ENCODE results near the gene WDR7.
"Not testable (repeated sequence)": the region's sequence is repeated elsewhere in the genome, so short reads cannot be mapped to it uniquely, and the experiment has no call there.

WDR7 gene

GRCh38 chr18:56650944-56651770 lies at the start of gene WDR7:
TSS of gene WDR7 (plus strand) at chr18:56651359. CDS start at chr18:56672516, 21,157 bp downstream.
- peak; percentile 92 for DNase-seq

DNA sequence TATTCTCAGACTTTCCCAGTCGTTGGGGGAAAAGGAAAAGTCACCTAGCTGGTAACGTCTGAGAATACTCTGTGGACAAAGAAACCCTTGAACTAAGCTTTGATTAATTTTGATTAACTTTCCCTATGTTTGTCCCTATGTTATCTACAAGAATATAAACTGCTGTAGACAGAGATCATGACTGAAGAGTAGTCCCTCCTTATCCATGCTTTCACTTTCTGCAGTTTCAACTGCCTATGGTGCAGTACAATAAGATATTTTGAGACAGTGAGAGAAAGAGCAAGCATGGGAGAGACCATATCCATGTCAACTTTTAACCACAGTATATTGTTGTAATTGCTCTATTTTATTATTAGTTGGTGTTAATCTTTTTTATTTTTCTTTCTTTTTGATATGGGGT lies 44.5 kb upstream of the WDR7 start:
- no peak for DNase-seq

DNA sequence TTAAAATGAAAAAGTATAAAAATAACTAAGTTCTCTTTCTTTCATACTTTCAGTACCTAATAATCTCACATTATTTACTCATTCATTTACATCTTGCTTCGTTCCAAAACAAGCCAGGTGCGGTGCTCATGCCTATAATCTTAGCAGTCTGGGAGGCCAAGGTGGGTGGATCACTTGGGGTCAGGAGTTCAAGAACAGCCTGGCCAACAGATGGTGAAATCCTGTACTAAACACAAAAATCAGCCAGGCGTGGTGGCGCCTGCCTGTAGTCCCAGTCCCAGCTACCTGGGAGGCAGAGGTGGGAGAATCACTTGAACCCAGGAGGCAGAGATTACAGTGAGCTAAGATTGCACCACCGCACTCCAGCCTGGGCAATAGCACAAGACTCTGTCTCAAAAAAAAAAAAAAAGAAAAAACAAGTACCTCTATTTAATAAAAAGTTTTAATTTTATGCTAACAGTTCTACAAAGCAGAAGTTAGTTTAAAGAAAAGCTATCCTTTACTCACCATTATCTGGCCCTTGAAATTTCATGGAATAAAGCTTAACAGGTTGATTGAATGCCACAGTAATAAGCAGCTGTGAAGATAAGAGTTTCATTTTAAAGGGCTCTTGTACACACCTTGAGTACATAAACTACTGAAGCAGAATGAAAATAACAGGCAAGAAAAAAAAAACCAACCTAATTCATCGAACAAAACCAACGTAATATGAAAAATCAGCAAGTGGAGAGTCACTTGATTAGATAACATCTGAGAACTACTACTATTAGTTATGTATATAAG lies 35.2 kb upstream of the WDR7 start:
- DNase-seq = no peak

- no peak for DNase-seq
These were observed 23.2 kb upstream of the WDR7 start for GRCh38 chr18:56627991-56628390.

DNA sequence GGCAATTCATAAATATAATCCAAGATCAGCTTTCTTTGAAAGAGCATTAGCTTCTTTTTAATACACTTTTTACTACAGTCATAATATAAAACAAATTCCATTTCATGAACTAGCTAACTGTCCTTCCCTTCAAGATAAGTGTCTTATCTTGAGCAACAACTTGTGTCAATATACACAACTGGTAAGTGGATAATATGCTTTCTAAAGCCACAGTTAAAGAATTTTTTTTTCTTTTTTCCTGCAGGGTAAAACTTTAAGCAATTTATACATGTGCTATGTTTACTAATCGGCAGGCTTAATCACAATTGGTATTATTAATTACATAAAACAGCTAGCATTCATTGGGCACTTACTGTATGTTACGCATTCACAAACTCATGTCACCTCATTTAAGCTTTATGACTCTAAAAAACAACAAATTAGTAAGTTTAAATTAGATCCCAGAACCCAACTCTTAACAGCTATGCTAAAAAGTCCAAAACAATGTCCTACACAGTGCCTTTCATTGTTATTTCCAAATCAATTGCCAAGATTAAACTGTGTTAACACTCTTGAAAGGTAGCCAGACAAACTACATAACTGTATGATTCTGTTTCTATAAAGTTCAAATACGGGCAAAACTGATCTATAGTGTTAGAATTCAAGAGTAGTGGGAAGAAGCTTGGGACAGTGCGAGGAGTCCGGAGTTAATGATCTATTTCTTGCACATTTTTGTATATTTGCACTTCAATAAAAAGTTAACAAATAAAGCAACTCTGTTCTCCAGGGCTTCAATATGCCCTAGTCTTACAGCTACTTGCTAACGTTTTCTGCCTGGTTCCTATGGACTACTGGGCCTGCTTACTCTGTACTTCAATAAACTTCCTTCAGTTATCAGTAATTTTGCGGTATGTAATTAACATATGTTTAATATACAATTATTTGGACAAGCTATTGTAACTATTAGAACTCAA lies 18.8 kb upstream of the WDR7 start:
- DNase-seq = no peak

- no peak for DNase-seq
These were observed 16.2 kb upstream of the WDR7 start for GRCh38 chr18:56635007-56635406.

DNA sequence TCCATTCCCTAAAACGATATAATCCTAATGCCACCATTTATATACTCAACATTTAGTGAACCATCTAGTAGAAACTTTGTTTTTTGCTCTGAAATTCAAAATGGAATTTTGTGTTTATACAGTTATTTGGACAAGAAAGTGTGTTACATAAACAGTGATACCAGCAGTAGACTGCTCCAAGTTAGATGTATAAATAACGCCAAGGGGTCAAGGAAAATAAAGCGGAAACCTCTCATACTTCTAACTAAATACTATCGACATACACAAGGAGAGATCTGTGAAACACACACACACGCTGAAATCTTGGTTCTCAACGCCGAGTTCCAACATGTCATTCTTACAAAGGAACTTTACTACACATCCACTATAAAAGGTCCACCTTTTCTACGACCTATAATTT lies 14.0 kb upstream of the WDR7 start:
- DNase-seq = no peak

- no peak for DNase-seq
These were observed 13.4 kb upstream of the WDR7 start for GRCh38 chr18:56637711-56638231.

GRCh38 chr18:56638232-56639103 lies 12.7 kb upstream of the WDR7 start, which contains the start of gene TXNL1:
TSS of gene TXNL1 (minus strand) at chr18:56638592. CDS start at chr18:56638440, 152 bp downstream.
- DNase-seq = peak; percentile 79

DNA sequence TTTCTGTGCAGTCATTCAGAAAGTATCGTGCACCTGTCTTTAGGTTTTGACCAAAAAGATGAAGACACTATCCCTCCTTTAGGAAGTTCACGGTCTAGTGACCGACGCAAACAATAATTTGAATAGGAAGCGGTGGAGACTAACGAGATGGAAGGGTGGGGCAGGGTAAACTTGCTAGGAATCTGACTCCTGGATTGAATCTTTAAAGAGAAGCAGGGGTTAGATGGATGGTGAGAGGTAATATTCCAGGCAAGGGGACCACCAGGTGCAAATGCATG lies 12.1 kb upstream of the WDR7 start:
- no peak for DNase-seq

GRCh38 chr18:56639571-56639970 lies 11.6 kb upstream of the WDR7 start:
- no peak for DNase-seq

GRCh38 chr18:56641714-56642337 lies 9.3 kb upstream of the WDR7 start:
- no peak for DNase-seq

GRCh38 chr18:56643381-56643780 lies 7.8 kb upstream of the WDR7 start:
- DNase-seq = no peak

DNA sequence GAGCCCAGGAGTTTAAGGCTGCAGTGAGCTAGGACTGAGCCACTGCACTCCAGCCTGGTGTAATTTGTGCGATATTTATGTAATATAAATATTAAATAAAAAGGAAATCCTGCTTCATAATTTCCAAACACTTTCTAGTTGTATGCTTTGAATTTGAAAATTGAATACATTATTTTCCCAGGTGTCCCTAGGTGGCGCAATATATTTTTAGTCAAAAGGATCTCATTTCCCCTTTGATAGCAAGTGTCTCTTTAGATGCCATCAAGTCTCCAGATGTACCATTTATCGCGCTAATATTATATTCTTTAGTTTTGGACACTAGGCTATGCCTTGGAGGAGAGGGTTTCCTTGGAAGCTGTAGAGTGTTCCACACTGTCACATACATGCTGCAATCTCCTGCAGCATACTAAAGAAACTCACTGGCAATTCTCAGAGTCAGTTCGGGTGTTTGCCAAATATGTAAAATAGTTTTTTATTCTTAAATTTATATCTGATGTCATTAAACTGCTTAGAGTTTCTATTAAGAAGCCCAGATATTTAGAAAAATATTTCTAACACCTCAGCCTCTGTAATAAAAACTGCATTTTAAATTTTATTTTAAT lies 5.6 kb upstream of the WDR7 start:
- no peak for DNase-seq

DNA sequence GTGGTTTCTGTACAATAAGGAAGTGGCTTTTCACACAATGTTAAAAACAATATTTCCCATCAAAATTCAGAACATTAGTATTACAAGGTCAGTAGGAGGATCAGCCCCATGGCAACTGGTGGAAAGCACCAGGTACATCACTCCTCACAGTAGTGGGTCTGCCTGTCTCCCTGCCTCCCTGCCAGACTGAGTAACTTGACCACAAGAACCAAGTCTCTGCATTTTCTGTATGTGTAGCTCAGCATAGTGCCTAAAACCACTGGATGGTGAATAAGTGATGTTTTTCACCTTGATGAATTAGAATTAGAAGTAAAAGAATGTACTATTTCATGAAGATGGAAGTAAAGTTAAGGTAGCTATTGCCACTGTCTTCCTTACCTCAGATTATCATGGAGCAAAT lies 4.1 kb upstream of the WDR7 start:
- DNase-seq = no peak

GRCh38 chr18:56647951-56648893 lies 2.9 kb upstream of the WDR7 start:
- no peak for DNase-seq

DNA sequence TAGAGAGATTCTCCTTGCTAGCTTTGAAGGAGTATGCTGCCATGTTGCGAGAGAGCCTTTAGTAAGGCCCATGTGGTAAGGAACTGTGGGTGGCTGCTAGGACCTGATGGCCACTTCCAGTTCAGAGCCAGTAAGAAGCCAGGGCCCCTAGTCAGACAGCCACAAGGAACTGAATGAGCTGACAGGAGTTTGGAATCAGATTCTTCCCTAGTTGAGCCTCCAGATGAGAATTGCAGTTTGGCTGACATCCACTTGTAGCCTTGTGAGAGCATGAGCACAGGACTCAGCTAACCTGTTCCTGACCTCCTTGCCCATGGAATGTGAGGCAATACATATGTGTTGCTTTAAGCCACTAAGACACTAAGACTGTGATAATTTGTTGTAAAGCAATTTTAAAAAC lies 1.2 kb upstream of the WDR7 start:
- DNase-seq = no peak

DNA sequence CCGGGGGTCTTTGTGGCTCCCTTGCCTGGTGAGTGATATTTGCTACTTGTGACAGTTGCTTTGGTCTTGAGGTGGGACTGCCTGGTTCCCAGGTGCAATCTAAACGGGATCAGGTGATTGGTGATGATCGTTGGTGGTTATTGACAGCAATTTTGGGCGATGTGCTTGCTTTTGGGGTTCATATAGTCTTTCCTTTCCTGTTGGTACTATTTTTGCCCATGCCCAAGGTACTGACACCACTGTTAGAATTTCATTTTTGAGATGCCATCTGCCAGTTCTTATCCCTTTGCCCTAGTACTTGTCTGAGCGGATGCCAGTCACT lies 573 bp downstream of the WDR7 start:
- DNase-seq = no peak

DNA sequence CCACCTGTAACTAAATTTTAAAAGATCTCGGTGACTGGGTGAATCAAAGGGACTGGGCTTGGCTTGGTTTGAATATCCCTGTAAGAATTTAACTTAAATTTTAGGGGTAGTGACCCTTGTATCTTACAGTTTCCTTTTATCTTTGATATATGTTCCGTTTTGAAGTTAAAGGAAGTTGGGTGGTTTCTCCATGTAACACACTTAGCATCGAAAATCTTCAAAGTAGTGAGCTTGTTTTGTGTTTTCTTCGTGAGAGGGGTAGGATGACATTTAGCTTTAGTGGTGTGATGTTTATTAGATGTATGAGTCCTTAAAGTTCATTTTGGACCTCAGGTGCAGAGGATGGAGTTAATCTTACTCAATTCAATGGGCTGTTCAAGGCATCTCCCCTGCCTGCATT lies 1.6 kb downstream of the WDR7 start:
- no peak for DNase-seq

DNA sequence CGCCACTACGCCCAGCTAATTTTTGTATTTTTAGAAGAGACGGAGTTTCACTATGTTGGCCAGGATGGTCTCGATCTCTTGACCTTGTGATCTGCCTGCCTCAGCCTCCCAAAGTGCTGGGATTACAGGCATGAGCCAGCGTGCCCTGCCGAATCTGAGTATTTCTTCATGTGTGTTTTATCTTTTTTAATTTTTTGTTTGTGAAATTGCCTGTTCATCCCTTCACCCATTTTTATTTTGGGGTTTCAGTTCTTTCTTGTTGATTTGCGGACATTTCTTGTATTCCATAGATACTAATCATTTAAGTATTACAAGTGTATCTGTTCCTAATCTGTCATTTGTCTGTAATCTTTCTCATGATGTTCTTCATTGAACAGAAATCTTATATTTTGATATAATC lies 3.1 kb downstream of the WDR7 start:
- not testable (repeated sequence) for DNase-seq

Measured in SIG-M5 (cell line).